ENCODE measurements around the gene DCAKD. TPM values are rescaled to one million over a fixed set of nuclear protein-coding genes. Genes with fewer than 3 reads are reported as not detected.

Gene DCAKD
- total and polyA plus RNA-seq, 2 of the 8 experiments (the other 6 are each of a cell fraction or from before 2014, with no cell fraction given): 35.6 to 52.9 TPM

DNA sequence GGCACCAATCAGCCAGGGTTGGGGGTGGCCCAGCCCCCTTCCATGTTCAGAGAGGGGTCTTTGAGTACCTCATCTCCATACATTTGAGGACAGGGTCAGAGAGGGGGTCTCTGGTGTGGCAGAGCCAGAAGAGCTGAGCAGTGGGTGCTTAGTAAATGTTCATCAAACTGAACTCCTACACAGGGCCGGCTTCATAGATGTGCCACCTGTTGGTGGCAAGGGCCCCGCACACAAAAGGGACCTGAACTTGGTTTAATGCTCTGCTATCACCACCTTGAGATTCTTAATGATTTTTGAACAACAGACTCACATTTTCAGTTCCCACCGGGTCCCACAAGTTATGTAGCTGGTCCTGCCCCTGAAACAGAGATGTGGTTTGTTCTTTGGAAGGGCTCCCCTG lies 74.4 kb downstream of the DCAKD start:
- DNase-seq (ENCODE audit: low read depth in 1 of 2, low spot score in 2 of 2) (no peak), FAIRE-seq (no peak)
- peaks cover 0 to 17% (median 10%) of the 10 kb centered on the region in 4 experiments; a peak in 5 of 7 replicates for H3K4me1 ChIP-seq (replicated peaks in 1 of 4; ENCODE audit: control insufficient read depth in 3 of 4, insufficient read depth in 4 of 4, low read length in 3 of 4)
- no peak overlapping the region for H4K91ac ChIP-seq (replicated peaks; ENCODE audit: insufficient read length, low read length)
- CTCF ChIA-PET (ENCODE audit: partially characterized antibody): interaction anchor here (0.6 to 4.8 kb wide), 11 partner anchors 8 to 127 kb away, joined by 3 to 35 read pairs (median 7); partner anchors contain the start of gene C1QL1
- H2BK15ac ChIP-seq (ENCODE audit: low read length): no peak overlapping the region
- H3K23me2 ChIP-seq (ENCODE audit: low read depth, low read length): peaks cover 5% of the 10 kb centered on the region; the same call in 1 of the 2 replicates
- no peak overlapping the region for H2AFZ ChIP-seq (ENCODE audit: low read length)
- H3K56ac ChIP-seq (replicated peaks; ENCODE audit: insufficient read length, low read depth, low read length): no peak overlapping the region
- H2BK12ac ChIP-seq (ENCODE audit: low read depth, low read length): no peak overlapping the region
- H3K36me3 ChIP-seq (ENCODE audit: control insufficient read depth in 2 of 4, insufficient read depth in 4 of 4, low read length in 3 of 4): no peaks in the 10 kb centered on the region
- H3K23ac ChIP-seq (ENCODE audit: insufficient read length): no peak overlapping the region
- POLR2A ChIA-PET (ENCODE audit: partially characterized antibody): interaction anchor here (0.9 to 2.7 kb wide), 5 partner anchors 9 to 84 kb away, joined by 4 to 9 read pairs (median 6); partner anchors contain the start of genes C1QL1 and NMT1
- no peak overlapping the region for H3K4me3 ChIP-seq (ENCODE audit: extremely low read depth in 1 of 4, insufficient read depth in 2 of 4, low read depth in 3 of 4, low read length in 4 of 4)
- no peak overlapping the region for H2BK20ac ChIP-seq (ENCODE audit: low read length)
- H3K27ac ChIP-seq (ENCODE audit: low read depth, low read length): no peak overlapping the region
- no peak overlapping the region for H4K5ac ChIP-seq (ENCODE audit: insufficient read length, low read depth, low read length)
- 0 out of 4 replicates have a peak overlapping the region, but pooled peaks of 1 of the 2 experiments have one; percentile 47 for H3K4me2 ChIP-seq (ENCODE audit: insufficient read depth in 1 of 2, low read depth in 2 of 2, low read length in 2 of 2)
- no peak overlapping the region for H2BK5ac ChIP-seq (ENCODE audit: low read depth, low read length)
- no peaks in the 10 kb centered on the region; a peak in 1 of 7 replicates for H3K27me3 ChIP-seq (replicated peaks in 1 of 4; ENCODE audit: control insufficient read depth in 3 of 4, extremely low read depth in 1 of 4, insufficient read depth in 3 of 4, low read length in 3 of 4)
- 91% methylated on average over 3 of the region's 3 CpGs; no CpG with 5 or more reads in 1 of the 2 experiments for WGBS, 2 experiments (ENCODE audit: extremely low coverage in 1 of 2, insufficient coverage in 1 of 2, insufficient read length in 1 of 2, insufficient replicate concordance in 2 of 2, low coverage in 1 of 2, low lambda C conversion rate in 2 of 2, missing lambda C conversion rate in 1 of 2)
- H2BK120ac ChIP-seq (replicated peaks; ENCODE audit: low read depth, low read length): no peak overlapping the region
- TF ChIP-seq KDM5A (IDR thresholded peaks at IDR 0.05; ENCODE audit: low read length) (no peak), TCF12 (IDR thresholded peaks at IDR 0.05; ENCODE audit: low read depth, low read length) (no peak), FOSL1 (IDR thresholded peaks at IDR 0.05; ENCODE audit: insufficient read depth, low read depth, low read length) (no peak), RAD21 (IDR thresholded peaks at IDR 0.05 in 1 of 2, conservative IDR thresholded peaks at IDR 0.05 in 1 of 2; ENCODE audit: low read depth in 2 of 2, low read length in 2 of 2) (no peak), CTBP2 (IDR thresholded peaks at IDR 0.05; ENCODE audit: borderline replicate concordance, insufficient read depth, insufficient read length, low read length) (no peak)
- TF ChIP-seq, protein P1, sequence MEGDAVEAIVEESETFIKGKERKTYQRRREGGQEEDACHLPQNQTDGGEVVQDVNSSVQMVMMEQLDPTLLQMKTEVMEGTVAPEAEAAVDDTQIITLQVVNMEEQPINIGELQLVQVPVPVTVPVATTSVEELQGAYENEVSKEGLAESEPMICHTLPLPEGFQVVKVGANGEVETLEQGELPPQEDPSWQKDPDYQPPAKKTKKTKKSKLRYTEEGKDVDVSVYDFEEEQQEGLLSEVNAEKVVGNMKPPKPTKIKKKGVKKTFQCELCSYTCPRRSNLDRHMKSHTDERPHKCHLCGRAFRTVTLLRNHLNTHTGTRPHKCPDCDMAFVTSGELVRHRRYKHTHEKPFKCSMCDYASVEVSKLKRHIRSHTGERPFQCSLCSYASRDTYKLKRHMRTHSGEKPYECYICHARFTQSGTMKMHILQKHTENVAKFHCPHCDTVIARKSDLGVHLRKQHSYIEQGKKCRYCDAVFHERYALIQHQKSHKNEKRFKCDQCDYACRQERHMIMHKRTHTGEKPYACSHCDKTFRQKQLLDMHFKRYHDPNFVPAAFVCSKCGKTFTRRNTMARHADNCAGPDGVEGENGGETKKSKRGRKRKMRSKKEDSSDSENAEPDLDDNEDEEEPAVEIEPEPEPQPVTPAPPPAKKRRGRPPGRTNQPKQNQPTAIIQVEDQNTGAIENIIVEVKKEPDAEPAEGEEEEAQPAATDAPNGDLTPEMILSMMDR (IDR thresholded peaks at IDR 0.05; ENCODE audit: control extremely low read depth in 1 of 3, insufficient read depth in 1 of 3, low read depth in 1 of 3, low read length in 3 of 3): no peak
- H3K79me1 ChIP-seq (ENCODE audit: low read depth, low read length): no peaks in the 10 kb centered on the region
- no peak overlapping the region for H3K14ac ChIP-seq (ENCODE audit: insufficient read length)
- H4K20me1 ChIP-seq (replicated peaks in 1 of 2; ENCODE audit: control insufficient read depth in 1 of 2, insufficient read depth in 2 of 2, low read length in 2 of 2): no peaks in the 10 kb centered on the region
- no peak overlapping the region for H2AK5ac ChIP-seq (ENCODE audit: low read depth, low read length)
- no peak overlapping the region; a peak in 1 of 7 replicates for H3K9ac ChIP-seq (replicated peaks in 1 of 4; ENCODE audit: extremely low read depth in 1 of 4, low read depth in 3 of 4, low read length in 3 of 4)
- no peak overlapping the region for H3K4ac ChIP-seq (replicated peaks; ENCODE audit: insufficient read length, low read depth, low read length)
- no peaks in the 10 kb centered on the region for H3K9me3 ChIP-seq (ENCODE audit: insufficient read depth in 2 of 2, low read depth in 1 of 2, low read length in 1 of 2)
- no peaks in the 10 kb centered on the region for H3K79me2 ChIP-seq (ENCODE audit: control insufficient read depth in 1 of 2, insufficient read depth in 2 of 2, low read length in 2 of 2)
- H3K18ac ChIP-seq (ENCODE audit: extremely low read depth, low read length): no peak overlapping the region
- H4K8ac ChIP-seq (ENCODE audit: extremely low read depth, insufficient read depth, low read length): no peak overlapping the region; the same call in 1 of the 2 replicates
